Measurements from ENCODE around the gene CPB2.

- TF ChIP-seq EZH2 (IDR thresholded peaks at IDR 0.05; ENCODE audit: borderline replicate concordance, low read depth, low read length, severe bottlenecking) (no peak), CTCF (IDR thresholded peaks at IDR 0.05; ENCODE audit: borderline replicate concordance, extremely low read depth, low read length, poor library complexity, severe bottlenecking) (no peak)
These were observed 12.0 kb upstream of the CPB2 start for GRCh38 chr13:46116653-46117502.

Data from DND-41 (cell line).